ENCODE results near the gene CDH23. TPM values are rescaled to one million over a fixed set of nuclear protein-coding genes. Genes with fewer than 3 reads are reported as not detected.
A peak's percentile ranks its signal among the peaks of the same experiment; 100 is the strongest.

The CDH23 gene
- total and polyA plus RNA-seq, 9 of the 15 experiments (the other 6 are each of a cell fraction or from before 2014, with no cell fraction given) = 0.18 to 1.2 (median 0.47) TPM

- in situ Hi-C loops (cut with MboI) = no loop called here
- POLR2A ChIA-PET = interaction anchor here (0.5 to 5.0 kb wide), 24 partner anchors 9 to 540 kb away, joined by 3 to 97 read pairs (median 4); no protein-coding TSS in a partner anchor
- peaks cover 46% of the 10 kb centered on the region in 2 experiments for H3K4me1 ChIP-seq (replicated peaks in 1 of 2; ENCODE audit: control insufficient read depth in 2 of 2, insufficient read depth in 2 of 2, low read length in 2 of 2)
- TF ChIP-seq GABPA (tag; conservative IDR thresholded peaks at IDR 0.05; ENCODE audit: low read depth) = 0 out of 2 replicates have a peak, but pooled peaks have one; percentile 31
- peak; percentile 98 for TF ChIP-seq KDM5B (IDR thresholded peaks at IDR 0.05; ENCODE audit: insufficient replicate concordance, low read depth, low read length)
- peak; percentile 76 for TF ChIP-seq ZFX (CRISPR knock-in tag; IDR thresholded peaks at IDR 0.05)
- no peak for TF ChIP-seq E2F3 (CRISPR knock-in tag; IDR thresholded peaks at IDR 0.05)
- TF ChIP-seq, protein P1, sequence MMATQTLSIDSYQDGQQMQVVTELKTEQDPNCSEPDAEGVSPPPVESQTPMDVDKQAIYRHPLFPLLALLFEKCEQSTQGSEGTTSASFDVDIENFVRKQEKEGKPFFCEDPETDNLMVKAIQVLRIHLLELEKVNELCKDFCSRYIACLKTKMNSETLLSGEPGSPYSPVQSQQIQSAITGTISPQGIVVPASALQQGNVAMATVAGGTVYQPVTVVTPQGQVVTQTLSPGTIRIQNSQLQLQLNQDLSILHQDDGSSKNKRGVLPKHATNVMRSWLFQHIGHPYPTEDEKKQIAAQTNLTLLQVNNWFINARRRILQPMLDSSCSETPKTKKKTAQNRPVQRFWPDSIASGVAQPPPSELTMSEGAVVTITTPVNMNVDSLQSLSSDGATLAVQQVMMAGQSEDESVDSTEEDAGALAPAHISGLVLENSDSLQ (IDR thresholded peaks at IDR 0.05) = peak; percentile 81
- peak; percentile 74 for TF ChIP-seq TAF7 (tag; IDR thresholded peaks at IDR 0.05)
- no peak for TF ChIP-seq PHB2 (IDR thresholded peaks at IDR 0.05; ENCODE audit: low read depth)
- TF ChIP-seq ZNF41 (CRISPR knock-in tag; conservative IDR thresholded peaks at IDR 0.05) = no peak
- peak; percentile 68; the same call in 1 of the 2 replicates for TF ChIP-seq HNRNPL (IDR thresholded peaks at IDR 0.05; ENCODE audit: low read depth, low read length)
- TF ChIP-seq SOX6 (IDR thresholded peaks at IDR 0.05) = peak; percentile 64
- TF ChIP-seq KLF16 (IDR thresholded peaks at IDR 0.05) = 0 out of 2 replicates have a peak, but pooled peaks have one; percentile 14
- no peak for TF ChIP-seq ZSCAN29 (IDR thresholded peaks at IDR 0.05)
- TF ChIP-seq DACH1 (IDR thresholded peaks at IDR 0.05; ENCODE audit: partially characterized antibody) = peak; percentile 100
- peak; percentile 54; the same call in 1 of the 2 replicates for TF ChIP-seq CTBP1 (IDR thresholded peaks at IDR 0.05; ENCODE audit: borderline replicate concordance)
- TF ChIP-seq SREBF1 (IDR thresholded peaks at IDR 0.05; ENCODE audit: borderline replicate concordance, low read depth, low read length) = 0 out of 2 replicates have a peak, but pooled peaks have one; percentile 49
- TF ChIP-seq SP1 (CRISPR knock-in tag; IDR thresholded peaks at IDR 0.05) = peak; percentile 93
- TF ChIP-seq ZNF76 (CRISPR knock-in tag; IDR thresholded peaks at IDR 0.05; ENCODE audit: borderline replicate concordance) = no peak
- peak in 1 of 2 experiments; percentile 32; a peak in 1 of 4 replicates for TF ChIP-seq KDM4B (IDR thresholded peaks at IDR 0.05; ENCODE audit: borderline replicate concordance in 2 of 2, low read depth in 1 of 2)
- TF ChIP-seq TAF1 (IDR thresholded peaks at IDR 0.05; ENCODE audit: control insufficient read depth, extremely low read depth, insufficient read depth, low read length, severe bottlenecking) = peak; percentile 80
- peak; percentile 98 for TF ChIP-seq POLR2B (IDR thresholded peaks at IDR 0.05; ENCODE audit: low read depth, partially characterized antibody)
Observed at GRCh38 chr10:71850743-71851464, 454.2 kb downstream of the CDH23 start, which contains the start of gene PSAP. TSS of gene PSAP (minus strand) at chr10:71851251. CDS start at chr10:71851221, 30 bp downstream.

More at GRCh38 chr10:71850743-71851464, 454.2 kb downstream of the CDH23 start, which contains the start of gene PSAP:
- peaks cover 14% of the 10 kb centered on the region; the same call in 1 of the 2 replicates for H4K20me1 ChIP-seq (replicated peaks; ENCODE audit: control insufficient read depth, insufficient read depth, low read length)
- CTCF ChIA-PET (ENCODE audit: low intra/inter-chr PET ratio) = interaction anchor here (0.7 to 0.8 kb wide), 2 partner anchors 14 to 198 kb away, joined by 3 to 4 read pairs; no protein-coding TSS in a partner anchor
- peak within 1 kb of the TSS; percentile 69 for H3K4me3 ChIP-seq
- peak within 1 kb of the TSS; percentile 81 to 95 for H3K9ac ChIP-seq (ENCODE audit: insufficient read depth in 1 of 2, low read depth in 2 of 2, low read length in 2 of 2)
- H3K9me1 ChIP-seq (ENCODE audit: control insufficient read depth, insufficient read depth, low read length) = no peaks in the 10 kb centered on the region
- FAIRE-seq = peak; percentile 98
- no TSS peak for BruUV-seq (replicated peaks)
- WGBS (ENCODE audit: insufficient coverage, low coverage, missing lambda C conversion rate) = under 1% methylated on average over 45 of the region's 49 CpGs
- H3K36me3 ChIP-seq (ENCODE audit: control insufficient read depth, insufficient read depth, low read length) = peaks cover 23% of the 10 kb centered on the region
- peak within 1 kb of the TSS; percentile 92 for H3K4me2 ChIP-seq (ENCODE audit: insufficient read depth, low read length)
- peak within 1 kb of the TSS; percentile 82 for H2AFZ ChIP-seq (ENCODE audit: low read depth, low read length)
- no peaks in the 10 kb centered on the region for H3K27me3 ChIP-seq (ENCODE audit: control insufficient read depth in 2 of 2, insufficient read depth in 2 of 2, low read length in 2 of 2)
- H3K9me3 ChIP-seq (replicated peaks; ENCODE audit: control insufficient read depth, insufficient read depth, low read depth, low read length) = peaks cover 2% of the 10 kb centered on the region
- intact Hi-C loops (cut with micrococcal nuclease) = loop anchor here (2.0 kb wide), 1 partner anchor 38 kb away; no protein-coding TSS in a partner anchor
- ATAC-seq = peak; percentile 96
- peaks cover 52% of the 10 kb centered on the region for H3K79me2 ChIP-seq (ENCODE audit: control insufficient read depth, insufficient read depth, low read length)
- peak; percentile 100 for DNase-seq (ENCODE audit: extremely low read depth in 1 of 4, low spot score in 3 of 4)
- peak within 1 kb of the TSS; percentile 86 for H3K27ac ChIP-seq (ENCODE audit: extremely low read depth, low read depth, low read length)
